Vagina (tissue), 2 donors: Measurements from ENCODE around the gene NANOGP8. TPM values are rescaled to one million over a fixed set of nuclear protein-coding genes. Genes with fewer than 3 reads are reported as not detected.

Experiments used
- DNase-seq, 2 donors: peaks; one replicate each; pipeline ENCODE4 v3.0.0-alpha.2; 2017; ENCODE audit errors: extremely low spot score in 2 of 2
- H3K27ac ChIP-seq: fragments of 200-600 bp; sonication (generic); one replicate; pipeline ENCODE4 v1.5.1; 2019
- H3K27me3 ChIP-seq: fragments of 200-600 bp; sonication (generic); one replicate; pipeline ENCODE4 v1.5.1; 2019
- H3K36me3 ChIP-seq, 2 donors: fragments of 200-600 bp; sonication (generic); one replicate each; pipeline ENCODE4 v1.5.1; 2017 to 2019
- H3K4me1 ChIP-seq: fragments of 200-600 bp; sonication (generic); one replicate; pipeline ENCODE4 v1.5.1; 2019
- H3K4me3 ChIP-seq, 2 donors: fragments of 200-600 bp; sonication (generic); 1 replicate in 1 of 2; 2 replicates in 1 of 2; pipeline ENCODE4 v1.5.1; 2016 to 2019
- H3K9me3 ChIP-seq: fragments of 200-600 bp; sonication (generic); one replicate; pipeline ENCODE4 v1.5.1; 2019
- POLR2A ChIP-seq, 2 donors: fragments of 450-650 bp; IDR thresholded peaks; one replicate each; pipeline ENCODE4 v1.6.1; 2017; ENCODE audit warnings: antibody characterized with exemption in 2 of 2, mild to moderate bottlenecking in 2 of 2, moderate library complexity in 2 of 2
- POLR2AphosphoS5 ChIP-seq, 2 donors: sonication (generic); formaldehyde crosslinking; IDR thresholded peaks; one replicate each; pipeline ENCODE4 v1.9.0; 2017; ENCODE audit warnings: antibody characterized with exemption in 2 of 2, mild to moderate bottlenecking in 2 of 2, low read depth in 1 of 2; ENCODE audit not compliant: insufficient read depth in 1 of 2
- intact Hi-C: fragments of 100-400 bp; cut with DNase I; formaldehyde crosslinking; loops from one replicate; pipeline ENCODE4 v1.15.1; 2023
- total RNA-seq: library from RNA; depleted of rRNA; stranded (reverse); fragments of >200 nt; gene quantifications from one replicate; pipeline ENCODE4 v1.2.3, GENCODE V29; 2016
- TF ChIP-seq, protein P1 (sequence below), 3 experiments: fragments of 450-650 bp in 2 of 3; fragments of 200-600 bp in 1 of 3; sonication (generic) in 1 of 3; IDR thresholded peaks; one replicate each; pipeline ENCODE4 v1.5.1; 2017 to 2019; ENCODE audit warnings: antibody characterized with exemption in 3 of 3, mild to moderate bottlenecking in 2 of 3, moderate library complexity in 2 of 3

Gene NANOGP8
- total RNA-seq, 1 donor from 2014 or later = not detected

GRCh38 chr15:35117543-35118265 lies 32.6 kb upstream of the NANOGP8 start:
- Histone ChIP-seq H3K9me3 (no peaks in the 10 kb centered on the region), H3K4me1 (peaks cover 9% of the 10 kb centered on the region), H3K27ac (no peak overlapping the region), H3K27me3 (no peaks in the 10 kb centered on the region), H3K4me3 (no peak overlapping the region), H3K36me3 (no peaks in the 10 kb centered on the region)
- TF ChIP-seq, protein P1, sequence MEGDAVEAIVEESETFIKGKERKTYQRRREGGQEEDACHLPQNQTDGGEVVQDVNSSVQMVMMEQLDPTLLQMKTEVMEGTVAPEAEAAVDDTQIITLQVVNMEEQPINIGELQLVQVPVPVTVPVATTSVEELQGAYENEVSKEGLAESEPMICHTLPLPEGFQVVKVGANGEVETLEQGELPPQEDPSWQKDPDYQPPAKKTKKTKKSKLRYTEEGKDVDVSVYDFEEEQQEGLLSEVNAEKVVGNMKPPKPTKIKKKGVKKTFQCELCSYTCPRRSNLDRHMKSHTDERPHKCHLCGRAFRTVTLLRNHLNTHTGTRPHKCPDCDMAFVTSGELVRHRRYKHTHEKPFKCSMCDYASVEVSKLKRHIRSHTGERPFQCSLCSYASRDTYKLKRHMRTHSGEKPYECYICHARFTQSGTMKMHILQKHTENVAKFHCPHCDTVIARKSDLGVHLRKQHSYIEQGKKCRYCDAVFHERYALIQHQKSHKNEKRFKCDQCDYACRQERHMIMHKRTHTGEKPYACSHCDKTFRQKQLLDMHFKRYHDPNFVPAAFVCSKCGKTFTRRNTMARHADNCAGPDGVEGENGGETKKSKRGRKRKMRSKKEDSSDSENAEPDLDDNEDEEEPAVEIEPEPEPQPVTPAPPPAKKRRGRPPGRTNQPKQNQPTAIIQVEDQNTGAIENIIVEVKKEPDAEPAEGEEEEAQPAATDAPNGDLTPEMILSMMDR (IDR thresholded peaks at IDR 0.05) = no peak
- TF ChIP-seq POLR2AphosphoS5 (IDR thresholded peaks at IDR 0.05; ENCODE audit: insufficient read depth in 1 of 2, low read depth in 1 of 2) (no peak), POLR2A (IDR thresholded peaks at IDR 0.05) (no peak)
- intact Hi-C loops = no loop called here
- no peak for DNase-seq

GRCh38 chr15:35115155-35115725 lies 30.1 kb upstream of the NANOGP8 start:
- intact Hi-C loops = no loop called here
- H3K9me3 ChIP-seq = no peaks in the 10 kb centered on the region
- no peaks in the 10 kb centered on the region for H3K27me3 ChIP-seq
- no peaks in the 10 kb centered on the region for H3K36me3 ChIP-seq
- TF ChIP-seq POLR2AphosphoS5 (IDR thresholded peaks at IDR 0.05; ENCODE audit: insufficient read depth in 1 of 2, low read depth in 1 of 2) (no peak), POLR2A (IDR thresholded peaks at IDR 0.05) (no peak)
- TF ChIP-seq, protein P1 (IDR thresholded peaks at IDR 0.05) = no peak
- H3K4me1 ChIP-seq = peaks cover 9% of the 10 kb centered on the region
- no peak for DNase-seq
- no peak overlapping the region for H3K4me3 ChIP-seq
- no peak overlapping the region for H3K27ac ChIP-seq

DNA sequence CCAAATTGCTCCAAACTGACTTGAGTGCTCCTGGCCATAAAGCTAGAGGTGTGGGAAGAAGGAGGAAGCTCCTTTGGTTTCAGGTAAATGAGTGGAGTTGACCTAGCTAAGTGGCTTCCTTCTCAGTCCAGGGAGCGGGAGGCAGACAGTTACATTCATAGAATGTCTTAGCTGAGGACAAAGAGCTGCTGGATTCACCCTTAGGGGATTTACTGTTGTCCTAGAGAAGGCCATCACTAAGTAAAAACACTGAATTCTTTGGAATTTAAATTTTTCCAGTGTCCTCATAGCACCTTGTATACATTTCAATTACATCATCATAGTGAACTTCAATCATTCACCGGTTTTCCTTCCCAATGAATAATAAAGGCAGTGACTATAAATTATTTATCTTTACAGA lies 27.3 kb upstream of the NANOGP8 start:
- Histone ChIP-seq H3K27me3 (no peaks in the 10 kb centered on the region), H3K4me3 (no peak overlapping the region), H3K27ac (no peak overlapping the region), H3K36me3 (no peaks in the 10 kb centered on the region), H3K4me1 (no peaks in the 10 kb centered on the region), H3K9me3 (no peaks in the 10 kb centered on the region)
- TF ChIP-seq, protein P1 (IDR thresholded peaks at IDR 0.05) = no peak
- TF ChIP-seq POLR2AphosphoS5 (IDR thresholded peaks at IDR 0.05; ENCODE audit: insufficient read depth in 1 of 2, low read depth in 1 of 2) = no peak
- TF ChIP-seq POLR2A (IDR thresholded peaks at IDR 0.05) = no peak
- intact Hi-C loops = no loop called here
- DNase-seq = no peak

- Histone ChIP-seq H3K36me3 (no peaks in the 10 kb centered on the region), H3K27me3 (no peaks in the 10 kb centered on the region), H3K4me1 (no peaks in the 10 kb centered on the region), H3K4me3 (no peak overlapping the region), H3K27ac (no peak overlapping the region), H3K9me3 (no peaks in the 10 kb centered on the region)
- DNase-seq = no peak
- TF ChIP-seq POLR2A (IDR thresholded peaks at IDR 0.05) = no peak
- intact Hi-C loops = no loop called here
These were observed 26.8 kb upstream of the NANOGP8 start for GRCh38 chr15:35111861-35112260.

DNA sequence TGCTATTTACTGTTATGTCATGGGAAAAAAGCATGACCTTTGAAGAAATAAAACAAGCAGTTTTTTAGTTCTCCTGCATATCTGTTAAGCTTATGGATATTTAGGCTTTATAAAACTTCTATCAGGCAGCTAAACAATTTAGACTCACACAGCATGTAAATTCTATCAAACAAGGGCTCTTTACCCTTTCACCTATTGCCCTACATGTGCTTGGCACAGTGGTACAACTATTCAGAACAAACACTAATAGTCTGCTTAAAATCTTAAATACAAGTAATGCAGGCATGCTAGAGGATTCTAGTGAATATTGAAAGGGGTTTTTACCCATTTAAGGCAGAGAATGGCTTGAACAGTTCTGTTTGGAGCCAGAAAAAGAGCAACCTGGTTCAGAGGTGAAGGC lies 23.4 kb upstream of the NANOGP8 start:
- H3K36me3 ChIP-seq = no peaks in the 10 kb centered on the region
- H3K4me3 ChIP-seq = no peak overlapping the region

More for the DNA sequence above, 23.4 kb upstream of the NANOGP8 start:
- Histone ChIP-seq H3K27me3 (no peaks in the 10 kb centered on the region), H3K9me3 (no peaks in the 10 kb centered on the region), H3K4me1 (no peaks in the 10 kb centered on the region), H3K27ac (no peak overlapping the region)
- intact Hi-C loops = no loop called here
- DNase-seq = no peak
- TF ChIP-seq, protein P1 (IDR thresholded peaks at IDR 0.05) = no peak
